Stimulated activated naive B cell treated with anti-CD40 and anti-IgM and Interleukin-4, amounts not matched to agents 10 μg/mL and 1 μg/mL and 100 μg/mL, for 72 hours (primary cell): ENCODE measurements around the gene PEPD.

Source experiments
- ATAC-seq, 2 donors: fragments of 150-1000 bp; cut with Tn5 transposase; replicated peaks; 2 replicates each; pipeline ENCODE4 v1.10.0; 2021; ENCODE audit warnings: moderate library complexity in 1 of 2
- DNase-seq: peaks from one replicate; pipeline ENCODE4 v3.0.0; 2021
- H3K27ac Mint-ChIP-seq: one replicate; pipeline ENCODE4 v1.8.0; 2022; ENCODE audit warnings: mild to moderate bottlenecking, mixed read lengths
- H3K27me3 Mint-ChIP-seq, 2 donors: one replicate each; pipeline ENCODE4 v1.8.0; 2022; ENCODE audit warnings: mixed read lengths in 2 of 2
- H3K36me3 Mint-ChIP-seq, 2 donors: one replicate each; pipeline ENCODE4 v1.8.0; 2022; ENCODE audit warnings: mixed read lengths in 2 of 2, mild to moderate bottlenecking in 1 of 2
- H3K4me1 Mint-ChIP-seq, 2 donors: one replicate each; pipeline ENCODE4 v1.8.0; 2022; ENCODE audit warnings: mixed read lengths in 2 of 2, mild to moderate bottlenecking in 1 of 2
- H3K4me3 Mint-ChIP-seq, 2 donors: one replicate each; pipeline ENCODE4 v1.8.0; 2022; ENCODE audit warnings: mild to moderate bottlenecking in 2 of 2, mixed read lengths in 2 of 2, moderate library complexity in 1 of 2
- H3K9me3 Mint-ChIP-seq, 2 donors: one replicate each; pipeline ENCODE4 v1.8.0; 2022; ENCODE audit warnings: mixed read lengths in 2 of 2, mild to moderate bottlenecking in 1 of 2

The PEPD gene

DNA sequence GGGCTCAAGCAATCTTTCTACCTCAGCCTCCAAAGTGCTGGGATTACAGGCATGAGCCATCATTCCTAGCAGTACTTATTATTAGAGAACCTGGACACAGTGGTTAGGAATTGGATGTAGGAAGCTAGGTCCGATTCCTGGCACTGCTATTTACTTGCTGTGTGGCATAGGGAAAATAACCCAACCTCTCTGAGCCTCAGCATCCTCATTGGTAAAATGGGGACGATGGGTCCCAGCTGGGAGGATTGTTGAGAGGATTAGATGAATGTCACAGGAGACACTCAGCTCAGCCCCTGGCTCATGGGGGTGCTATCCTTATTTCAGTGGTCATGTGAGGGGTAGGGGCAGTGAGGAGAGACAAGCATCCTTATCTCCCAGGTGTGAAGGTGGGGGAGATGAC is 6.8 kb upstream of the PEPD start:
- no peaks in the 10 kb centered on the region for H3K4me1 Mint-ChIP-seq
- H3K27ac Mint-ChIP-seq = peak overlapping the region; percentile 31
- H3K27me3 Mint-ChIP-seq = peaks cover 13 to 51% of the 10 kb centered on the region in 2 donors
- no peak for DNase-seq
- H3K36me3 Mint-ChIP-seq = no peaks in the 10 kb centered on the region
- ATAC-seq = no peak
- no peaks in the 10 kb centered on the region for H3K9me3 Mint-ChIP-seq
- no peak overlapping the region for H3K4me3 Mint-ChIP-seq

DNA sequence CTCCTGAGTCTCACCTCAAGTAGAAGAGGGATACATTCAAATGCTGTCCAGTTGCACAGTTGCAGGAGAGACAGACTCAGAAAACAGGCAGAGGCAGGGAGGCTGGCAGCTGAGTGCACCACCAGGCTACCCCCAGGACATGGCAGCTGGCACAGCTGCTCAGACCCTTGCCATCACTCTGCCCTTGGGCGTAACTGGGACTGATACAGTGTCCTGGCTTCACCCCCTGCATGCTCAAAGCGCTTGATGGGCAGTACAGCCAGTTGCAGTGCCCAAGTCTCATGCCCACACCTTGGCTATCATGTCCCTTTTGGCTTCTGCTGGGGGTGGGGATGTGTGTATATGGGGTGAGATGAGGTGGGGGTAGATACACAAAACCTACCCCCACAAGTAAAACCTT is 5.5 kb upstream of the PEPD start:
- DNase-seq (no peak), ATAC-seq (no peak)
- Mint-ChIP-seq H3K27me3 (peaks cover 13 to 39% of the 10 kb centered on the region in 2 donors), H3K4me1 (peaks cover 6 to 10% of the 10 kb centered on the region in 2 donors), H3K36me3 (no peaks in the 10 kb centered on the region), H3K9me3 (no peaks in the 10 kb centered on the region), H3K4me3 (no peak overlapping the region), H3K27ac (no peak overlapping the region)

DNA sequence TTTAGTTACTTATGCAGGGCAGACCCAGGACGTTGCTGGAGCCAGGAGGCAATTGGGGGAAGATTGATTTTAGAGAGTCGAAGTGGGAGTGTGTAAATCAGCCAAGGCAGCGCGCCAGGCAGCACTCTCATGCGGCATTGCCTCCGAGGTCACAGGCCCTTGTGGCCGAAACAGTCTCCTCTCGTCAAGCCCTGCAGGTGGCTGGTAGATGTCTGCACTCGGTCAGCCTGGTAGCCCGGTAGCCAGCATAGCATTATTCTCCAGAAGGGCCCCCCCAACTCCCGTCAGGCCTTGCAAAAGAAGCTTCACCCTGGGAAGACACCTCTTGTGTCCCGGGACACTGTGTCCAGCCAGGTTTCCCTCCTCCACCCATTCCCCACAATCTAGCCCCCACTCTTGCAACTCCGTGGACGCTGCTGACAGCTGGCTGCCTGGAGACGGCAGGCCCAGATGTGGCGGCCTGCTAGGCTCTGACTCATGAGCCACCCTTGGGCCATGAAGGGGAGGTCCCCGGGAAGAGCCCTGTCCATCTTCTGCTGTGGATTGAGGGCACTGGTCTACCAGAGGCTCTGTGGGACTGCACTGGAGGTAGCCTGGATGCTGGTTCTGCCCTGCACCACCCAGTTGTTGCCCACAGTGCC is 2.6 kb upstream of the PEPD start:
- DNase-seq = no peak
- ATAC-seq = no peak
- H3K36me3 Mint-ChIP-seq = no peaks in the 10 kb centered on the region
- no peak overlapping the region for H3K4me3 Mint-ChIP-seq
- H3K9me3 Mint-ChIP-seq = no peaks in the 10 kb centered on the region
- H3K4me1 Mint-ChIP-seq = peaks cover 19 to 35% of the 10 kb centered on the region in 2 donors
- no peak overlapping the region for H3K27ac Mint-ChIP-seq
- H3K27me3 Mint-ChIP-seq = peaks cover 6 to 18% of the 10 kb centered on the region in 2 donors

DNA sequence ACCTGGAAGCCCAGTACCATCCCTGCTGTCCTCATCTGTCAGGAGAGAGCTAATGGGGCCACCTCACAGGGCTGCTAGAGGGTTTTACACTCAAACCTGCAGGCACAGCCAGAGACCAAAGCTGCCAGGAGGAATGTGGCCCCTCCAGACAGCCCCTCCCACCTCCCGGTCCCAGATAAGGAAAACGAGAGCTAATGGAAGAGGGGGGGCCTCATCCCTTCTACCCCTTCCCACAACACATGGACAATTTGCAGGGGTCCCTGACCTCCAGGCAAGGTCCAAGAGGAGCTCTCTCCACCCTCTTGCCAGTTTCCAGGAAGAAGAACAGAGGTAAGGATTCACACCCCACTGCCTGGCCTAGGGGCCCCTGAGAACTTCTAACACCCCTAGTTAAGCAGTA is 1.6 kb upstream of the PEPD start:
- ATAC-seq (no peak), DNase-seq (no peak)
- Mint-ChIP-seq H3K27me3 (peaks cover 6 to 16% of the 10 kb centered on the region in 2 donors), H3K9me3 (no peaks in the 10 kb centered on the region), H3K36me3 (no peaks in the 10 kb centered on the region), H3K4me3 (no peak overlapping the region), H3K27ac (no peak overlapping the region), H3K4me1 (peaks cover 19 to 35% of the 10 kb centered on the region in 2 donors)

DNA sequence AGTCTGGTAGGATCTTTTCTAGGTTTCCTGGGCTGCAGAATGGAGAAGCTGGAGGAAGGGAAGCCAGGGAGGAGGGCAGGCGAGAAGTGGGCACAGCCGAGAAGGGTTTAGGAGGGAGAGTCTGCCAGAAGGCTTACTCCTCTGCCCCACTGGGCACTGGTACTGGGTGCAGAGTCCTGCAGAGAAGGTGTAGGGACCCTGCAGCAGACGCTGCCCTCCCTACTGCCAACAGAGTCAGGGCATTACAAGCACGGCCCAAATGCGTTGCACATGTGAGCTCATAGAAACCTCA is 726 bp upstream of the PEPD start:
- ATAC-seq (no peak), DNase-seq (no peak)
- H3K27me3 Mint-ChIP-seq = peaks cover 6 to 8% of the 10 kb centered on the region in 2 donors
- H3K36me3 Mint-ChIP-seq = no peaks in the 10 kb centered on the region
- peak overlapping the region; percentile 92 to 94 for H3K4me3 Mint-ChIP-seq
- no peaks in the 10 kb centered on the region for H3K9me3 Mint-ChIP-seq
- peak overlapping the region; percentile 32 for H3K27ac Mint-ChIP-seq
- H3K4me1 Mint-ChIP-seq = peaks cover 19 to 35% of the 10 kb centered on the region in 2 donors

DNA sequence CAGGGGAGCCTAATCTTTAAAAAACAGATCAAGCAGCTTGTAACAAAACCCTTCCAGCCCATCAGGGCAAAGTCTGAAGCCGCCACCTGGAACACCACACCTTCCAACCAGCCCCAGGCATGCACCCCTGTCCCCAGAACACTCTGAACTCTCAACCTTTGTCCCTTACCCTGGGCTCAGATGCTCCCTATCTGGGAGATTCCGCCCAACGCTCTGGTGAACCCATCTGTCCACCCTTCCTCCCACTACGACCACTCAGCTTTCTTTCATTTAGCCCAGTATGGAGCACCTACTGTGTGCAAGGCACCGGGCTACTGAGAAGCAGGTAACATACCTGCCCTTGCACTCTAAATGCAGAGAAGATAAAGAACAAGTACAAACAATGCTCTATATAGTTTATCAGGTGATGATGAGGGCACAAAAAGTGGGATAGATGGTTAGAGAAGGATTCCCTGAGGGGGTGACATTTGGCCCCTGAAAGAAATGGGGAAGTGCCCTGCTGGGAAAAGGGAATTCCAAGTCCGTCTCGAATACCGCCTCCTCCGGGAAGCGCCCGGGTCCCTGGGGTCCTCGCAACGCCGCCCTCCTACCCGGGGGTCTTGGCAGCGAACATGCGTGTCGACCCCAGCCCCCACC is 629 bp downstream of the PEPD start:
- Mint-ChIP-seq H3K27ac (peak overlapping the region; percentile 84), H3K27me3 (no peaks in the 10 kb centered on the region), H3K36me3 (no peaks in the 10 kb centered on the region), H3K4me1 (peaks cover 21 to 35% of the 10 kb centered on the region in 2 donors), H3K9me3 (no peaks in the 10 kb centered on the region), H3K4me3 (peak overlapping the region; percentile 92 to 94)
- ATAC-seq (no peak), DNase-seq (no peak)

DNA sequence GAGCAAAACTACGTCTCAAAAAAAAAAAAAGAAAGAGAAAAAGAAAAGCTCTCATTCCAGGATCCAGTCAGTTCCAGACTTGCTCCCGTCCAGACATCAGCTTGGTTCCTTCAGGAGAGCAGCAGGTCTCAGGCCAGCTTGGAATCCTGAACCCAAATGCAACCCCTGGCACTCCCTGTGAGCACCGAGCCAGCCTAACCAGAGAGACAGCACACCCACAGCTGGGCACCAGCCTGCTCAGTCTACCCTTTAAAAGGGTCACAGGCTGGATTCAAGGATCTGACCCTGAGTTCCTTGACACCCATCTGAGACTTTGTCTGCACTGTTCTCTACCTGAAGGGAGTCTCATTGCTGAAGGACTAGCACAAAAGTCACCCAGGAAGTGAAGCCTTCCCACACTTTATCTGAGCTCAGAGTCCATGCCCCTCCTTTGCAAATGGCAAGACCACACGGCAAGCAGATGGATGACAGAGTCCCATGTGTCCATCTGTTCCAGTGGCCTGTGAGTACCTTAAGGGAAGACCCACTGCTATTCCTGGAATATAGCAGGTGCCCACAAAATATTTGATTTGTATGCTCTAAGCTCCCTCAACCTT is 1.4 kb downstream of the PEPD start:
- H3K27ac Mint-ChIP-seq = no peak overlapping the region
- no peaks in the 10 kb centered on the region for H3K27me3 Mint-ChIP-seq
- H3K9me3 Mint-ChIP-seq = no peaks in the 10 kb centered on the region
- no peak for DNase-seq
- H3K4me3 Mint-ChIP-seq = peak overlapping the region; percentile 92 to 94
- no peak for ATAC-seq
- H3K36me3 Mint-ChIP-seq = no peaks in the 10 kb centered on the region
- peaks cover 21 to 35% of the 10 kb centered on the region in 2 donors for H3K4me1 Mint-ChIP-seq

DNA sequence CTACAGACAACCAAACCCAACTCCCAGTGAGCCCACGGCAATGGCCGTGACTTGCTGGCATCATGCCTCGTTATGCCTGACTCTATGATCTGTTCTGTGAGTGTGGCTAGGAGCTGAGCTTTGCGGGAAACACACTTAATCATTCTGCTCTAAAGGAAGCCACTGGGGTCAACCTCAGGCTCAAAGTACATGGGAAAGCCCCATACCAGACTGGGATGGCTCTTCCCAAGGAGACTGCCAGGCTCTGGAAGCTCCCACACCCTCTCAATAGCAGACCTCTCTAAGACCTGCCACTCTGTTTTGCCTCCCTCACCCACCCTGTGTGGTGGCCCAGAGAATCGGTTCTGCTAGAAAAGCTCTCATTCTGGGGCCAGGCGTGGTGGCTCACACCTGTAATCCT is 2.2 kb downstream of the PEPD start:
- Mint-ChIP-seq H3K27ac (no peak overlapping the region), H3K9me3 (no peaks in the 10 kb centered on the region), H3K4me1 (peaks cover 21 to 42% of the 10 kb centered on the region in 2 donors), H3K4me3 (no peak overlapping the region), H3K36me3 (peaks cover 0 to 5% of the 10 kb centered on the region in 2 donors), H3K27me3 (no peaks in the 10 kb centered on the region)
- ATAC-seq = no peak
- no peak for DNase-seq

DNA sequence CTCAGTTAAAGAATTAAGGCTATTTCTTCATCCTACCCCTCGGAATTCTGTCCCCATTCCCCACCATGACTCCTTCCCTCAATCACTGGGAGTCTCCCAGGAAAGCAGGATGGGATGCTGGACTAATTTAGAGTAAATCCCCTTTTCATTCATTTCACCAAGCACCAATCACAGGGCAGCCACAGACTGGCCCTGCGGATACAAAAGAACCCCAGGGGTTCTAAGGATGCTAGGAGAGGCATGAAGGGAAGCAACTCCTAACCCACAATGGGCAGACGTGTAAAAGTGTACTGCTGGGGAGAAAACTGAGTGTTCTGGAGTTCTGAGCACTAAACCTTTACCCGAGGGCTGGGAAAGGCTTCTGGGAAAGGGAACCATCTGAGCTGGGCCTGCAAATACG is 3.0 kb downstream of the PEPD start:
- no peaks in the 10 kb centered on the region for H3K9me3 Mint-ChIP-seq
- no peak for ATAC-seq
- peaks cover 22 to 46% of the 10 kb centered on the region in 2 donors for H3K4me1 Mint-ChIP-seq
- no peak for DNase-seq
- no peak overlapping the region for H3K4me3 Mint-ChIP-seq
- peaks cover 1 to 12% of the 10 kb centered on the region in 2 donors for H3K36me3 Mint-ChIP-seq
- H3K27ac Mint-ChIP-seq = no peak overlapping the region
- no peaks in the 10 kb centered on the region for H3K27me3 Mint-ChIP-seq

DNA sequence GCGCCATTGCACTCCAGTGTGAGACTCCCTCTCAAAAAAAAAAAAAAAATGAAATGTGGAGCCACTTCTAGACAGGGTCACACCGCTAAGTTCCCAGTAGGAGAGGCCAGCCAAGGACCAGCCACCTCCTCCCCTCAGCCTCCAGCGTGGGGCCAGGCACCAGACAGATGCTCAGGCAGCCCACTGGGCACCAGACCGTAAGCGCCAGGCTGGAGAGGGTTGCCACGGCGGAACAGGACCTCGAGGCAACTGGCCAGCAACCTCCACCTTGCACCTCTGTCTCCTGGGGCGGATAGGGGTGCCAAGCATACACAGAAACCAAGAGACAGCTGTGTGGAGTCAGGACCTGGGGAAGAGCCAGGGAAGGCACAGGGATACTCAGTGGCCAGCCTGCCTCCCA is 3.7 kb downstream of the PEPD start:
- Mint-ChIP-seq H3K9me3 (no peaks in the 10 kb centered on the region), H3K27ac (no peak overlapping the region), H3K36me3 (peaks cover 7 to 18% of the 10 kb centered on the region in 2 donors), H3K4me3 (no peak overlapping the region), H3K4me1 (peaks cover 24 to 44% of the 10 kb centered on the region in 2 donors), H3K27me3 (no peaks in the 10 kb centered on the region)
- DNase-seq = no peak
- no peak for ATAC-seq

DNA sequence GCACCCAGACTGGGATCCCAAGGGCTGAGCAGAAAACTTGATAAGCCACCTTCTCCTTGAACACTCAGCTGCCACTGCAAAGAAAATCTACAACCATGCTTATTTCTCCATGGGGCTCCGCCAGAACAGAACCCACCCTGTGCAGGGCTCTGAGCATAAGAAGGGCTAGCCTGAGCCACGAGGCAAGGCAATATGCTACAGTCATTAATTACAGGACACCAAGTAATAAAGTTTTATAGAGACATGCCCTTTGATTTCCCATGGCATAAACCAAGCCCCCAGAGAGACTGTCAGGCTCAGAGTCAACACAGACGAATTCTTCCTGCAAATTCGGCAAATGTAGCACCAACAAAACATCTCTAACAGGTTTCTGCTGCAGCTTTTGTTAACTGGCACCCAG is 5.7 kb downstream of the PEPD start:
- peaks cover 16 to 28% of the 10 kb centered on the region in 2 donors for H3K4me1 Mint-ChIP-seq
- H3K36me3 Mint-ChIP-seq = peaks cover 12 to 31% of the 10 kb centered on the region in 2 donors
- H3K27ac Mint-ChIP-seq = no peak overlapping the region
- no peak for ATAC-seq
- no peak for DNase-seq
- H3K9me3 Mint-ChIP-seq = no peaks in the 10 kb centered on the region
- H3K4me3 Mint-ChIP-seq = no peak overlapping the region
- no peaks in the 10 kb centered on the region for H3K27me3 Mint-ChIP-seq

DNA sequence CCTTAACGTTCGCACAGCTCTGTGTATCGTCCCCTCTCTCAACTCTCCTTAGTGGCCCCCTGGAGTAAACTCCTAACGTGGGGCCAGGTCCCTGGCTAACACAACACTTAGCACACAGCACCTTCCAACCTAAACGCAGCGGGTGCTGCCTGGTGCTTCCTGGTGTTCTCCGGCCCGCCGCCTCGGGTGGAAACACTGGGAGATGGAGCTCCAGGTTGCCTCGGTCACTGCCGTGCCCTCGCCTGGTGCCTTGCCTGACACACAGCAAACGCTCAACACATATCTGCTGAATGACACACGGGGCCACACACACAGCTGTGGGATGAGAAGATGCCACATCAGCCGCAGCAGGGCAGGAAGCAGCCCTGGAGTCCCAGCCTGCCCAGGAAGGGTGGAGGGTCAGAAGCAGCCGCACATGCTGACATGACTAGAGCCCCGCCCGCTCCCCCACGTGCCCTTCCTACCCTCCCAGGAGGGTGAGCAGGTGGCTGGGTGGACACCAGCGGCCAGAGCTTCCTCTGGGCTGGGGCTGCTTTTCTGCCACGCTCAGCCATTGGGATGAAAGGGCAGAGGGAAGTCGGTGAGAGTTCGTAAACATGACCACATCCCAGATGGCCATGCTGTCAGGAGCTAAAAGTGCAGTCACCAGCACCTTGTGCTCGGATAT is 6.6 kb downstream of the PEPD start:
- H3K4me1 Mint-ChIP-seq = peaks cover 10 to 19% of the 10 kb centered on the region in 2 donors
- ATAC-seq (no peak), DNase-seq (no peak)
- peaks cover 16 to 35% of the 10 kb centered on the region in 2 donors for H3K36me3 Mint-ChIP-seq
- no peaks in the 10 kb centered on the region for H3K27me3 Mint-ChIP-seq
- H3K4me3 Mint-ChIP-seq = no peak overlapping the region
- H3K27ac Mint-ChIP-seq = no peak overlapping the region
- H3K9me3 Mint-ChIP-seq = no peaks in the 10 kb centered on the region

DNA sequence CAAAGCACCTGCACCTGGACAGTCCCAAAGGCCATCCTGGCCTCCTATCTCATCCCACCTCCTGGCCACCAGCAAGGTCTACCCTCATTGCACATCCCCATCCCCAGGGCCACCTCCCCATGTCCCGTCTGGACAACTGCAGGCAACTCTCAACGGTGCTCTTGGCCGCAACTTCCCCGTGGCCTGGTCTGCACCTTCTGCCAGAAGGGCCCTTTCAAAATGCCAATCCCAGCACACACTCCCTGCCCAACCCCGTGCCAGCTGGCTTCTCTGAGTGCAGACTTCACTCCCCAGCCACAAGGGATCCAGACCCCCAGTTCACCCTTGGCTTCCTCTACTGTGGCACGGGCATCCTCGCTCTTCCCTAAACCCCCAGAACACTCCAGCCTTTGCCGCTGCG is 8.2 kb downstream of the PEPD start:
- peaks cover 10% of the 10 kb centered on the region in 2 donors for H3K4me1 Mint-ChIP-seq
- H3K27ac Mint-ChIP-seq = no peak overlapping the region
- ATAC-seq = no peak
- no peaks in the 10 kb centered on the region for H3K27me3 Mint-ChIP-seq
- H3K4me3 Mint-ChIP-seq = no peak overlapping the region
- DNase-seq = no peak
- H3K9me3 Mint-ChIP-seq = no peaks in the 10 kb centered on the region
- H3K36me3 Mint-ChIP-seq = peaks cover 20 to 35% of the 10 kb centered on the region in 2 donors

DNA sequence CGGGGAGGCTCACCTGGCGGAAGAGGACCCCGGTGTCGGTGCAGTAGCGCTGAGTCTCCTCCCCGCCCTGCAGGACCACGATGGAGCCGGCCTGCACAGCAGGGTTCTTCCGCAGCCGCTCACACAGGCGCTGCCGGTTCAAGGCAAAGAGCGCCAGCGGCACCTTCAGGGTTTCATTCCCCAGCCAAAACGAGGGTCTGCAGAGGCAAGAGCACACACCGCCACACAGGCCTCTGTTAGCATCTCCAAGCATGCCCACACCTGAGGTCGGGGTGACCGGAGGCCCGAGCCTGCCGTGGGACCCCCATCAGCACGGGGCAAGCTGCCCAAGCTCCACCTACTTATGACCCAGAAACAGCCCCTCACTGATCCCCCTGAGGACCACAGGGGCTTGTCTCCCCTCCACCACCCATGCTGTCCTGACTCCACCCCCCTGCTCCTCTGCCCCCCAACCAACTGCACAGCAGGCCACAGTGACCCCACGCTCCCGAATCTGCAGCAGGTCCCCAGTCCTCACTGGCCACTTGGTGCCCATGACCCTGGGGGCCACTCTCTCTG is 8.9 kb downstream of the PEPD start:
- no peak overlapping the region for H3K4me3 Mint-ChIP-seq

More for the DNA sequence above, 8.9 kb downstream of the PEPD start:
- Mint-ChIP-seq H3K27me3 (no peaks in the 10 kb centered on the region), H3K36me3 (peaks cover 20 to 35% of the 10 kb centered on the region in 2 donors), H3K9me3 (no peaks in the 10 kb centered on the region), H3K27ac (no peak overlapping the region), H3K4me1 (peaks cover 10% of the 10 kb centered on the region in 2 donors)
- ATAC-seq = no peak
- no peak for DNase-seq
